GM12878 (cell line): ENCODE measurements around the gene ARMC9.

Experiments used
- CEBPZ ChIP-seq: fragments of 150-350 bp; IDR thresholded peaks from 2 replicates; pipeline ENCODE4 v1.6.1; 2016; ENCODE audit warnings: low read depth, low read length
- CHD1 ChIP-seq: IDR thresholded peaks from 2 replicates; pipeline ENCODE4 v1.6.1; 2012; ENCODE audit warnings: low read depth, low read length, improper control_type of control experiment
- CTCF ChIP-seq, 3 experiments: IDR thresholded peaks in 2 of 3; conservative IDR thresholded peaks in 1 of 3; 2 replicates each; pipeline ENCODE4 v1.5.1; 2011; ENCODE audit warnings: low read depth in 3 of 3, low read length in 3 of 3, mild to moderate bottlenecking in 3 of 3, control low read depth in 2 of 3, moderate library complexity in 2 of 3, inconsistent platforms in 1 of 3, mixed read lengths in 1 of 3; ENCODE audit not compliant: control insufficient read depth in 2 of 3, insufficient read depth in 1 of 3; ENCODE audit errors: extremely low read depth in 1 of 3
- EGR1 ChIP-seq, 2 experiments: IDR thresholded peaks; 1 replicate in 1 of 2; 2 replicates in 1 of 2; pipeline ENCODE4 v1.6.1; 2011 to 2012; ENCODE audit warnings: low read depth in 2 of 2, low read length in 2 of 2, borderline replicate concordance in 1 of 2, mild to moderate bottlenecking in 1 of 2, moderate library complexity in 1 of 2
- EZH2 ChIP-seq: IDR thresholded peaks from 2 replicates; pipeline ENCODE4 v1.6.1; 2012; ENCODE audit warnings: low read depth, mild to moderate bottlenecking, control low read depth, inconsistent platforms, low read length, borderline replicate concordance; ENCODE audit not compliant: control insufficient read depth
- FOS ChIP-seq: IDR thresholded peaks from 3 replicates; pipeline ENCODE4 v1.6.1; 2011; ENCODE audit warnings: borderline replicate concordance; ENCODE audit not compliant: insufficient read length; ENCODE audit errors: extremely low read depth
- JUNB ChIP-seq: IDR thresholded peaks from 2 replicates; pipeline ENCODE4 v1.6.1; 2016; ENCODE audit warnings: antibody characterized with exemption, mild to moderate bottlenecking
- MAX ChIP-seq: IDR thresholded peaks from 2 replicates; pipeline ENCODE4 v1.6.1; 2012; ENCODE audit warnings: low read depth, low read length, improper control_type of control experiment
- NRF1 ChIP-seq: conservative IDR thresholded peaks from 2 replicates; pipeline ENCODE4 v1.6.1; 2011; ENCODE audit warnings: mild to moderate bottlenecking, low read depth, low read length, improper control_type of control experiment
- PAX8 ChIP-seq: fragments of 450-650 bp; IDR thresholded peaks from 2 replicates; pipeline ENCODE4 v1.6.1; 2017; ENCODE audit warnings: mild to moderate bottlenecking, moderate library complexity
- POLR2A ChIP-seq: IDR thresholded peaks from 2 replicates; pipeline ENCODE4 v1.6.1; 2011; ENCODE audit warnings: low read depth, mild to moderate bottlenecking, low read length
- RAD21 ChIP-seq: IDR thresholded peaks from 2 replicates; pipeline ENCODE4 v1.6.1; 2011; ENCODE audit warnings: mild to moderate bottlenecking, low read depth, low read length, moderate library complexity; ENCODE audit not compliant: insufficient read depth
- RB1 ChIP-seq: fragments of 450-650 bp; formaldehyde crosslinking; IDR thresholded peaks from 2 replicates; pipeline ENCODE4 v1.6.1; 2017; ENCODE audit warnings: mild to moderate bottlenecking, borderline replicate concordance
- SP1 ChIP-seq: IDR thresholded peaks from one replicate; pipeline ENCODE4 v1.6.1; 2011; ENCODE audit warnings: low read depth, low read length

GRCh38 chr2:231290321-231291015 lies 92.0 kb downstream of the ARMC9 start:
- TF ChIP-seq CTCF (IDR thresholded peaks at IDR 0.05 in 2 of 3, conservative IDR thresholded peaks at IDR 0.05 in 1 of 3; ENCODE audit: control insufficient read depth in 2 of 3, extremely low read depth in 1 of 3, insufficient read depth in 1 of 3, low read depth in 3 of 3, low read length in 3 of 3) (no peak), PAX8 (no peak), RB1 (no peak), NRF1 (no peak), SP1 (no peak), POLR2A (no peak), RAD21 (no peak), JUNB (no peak), FOS (no peak), EZH2 (no peak), EGR1 (IDR thresholded peaks at IDR 0.05; ENCODE audit: borderline replicate concordance in 1 of 2, low read depth in 2 of 2, low read length in 2 of 2) (no peak), MAX (no peak), CHD1 (no peak), CEBPZ (no peak)
